ENCODE results near the gene FUT6.
"Not testable (repeated sequence)": the region's sequence is repeated elsewhere in the genome, so short reads cannot be mapped to it uniquely, and the experiment has no call there.

The FUT6 gene

GRCh38 chr19:5857203-5858081 lies 17.9 kb upstream of the FUT6 start:
- DNase-seq: no peak

DNA sequence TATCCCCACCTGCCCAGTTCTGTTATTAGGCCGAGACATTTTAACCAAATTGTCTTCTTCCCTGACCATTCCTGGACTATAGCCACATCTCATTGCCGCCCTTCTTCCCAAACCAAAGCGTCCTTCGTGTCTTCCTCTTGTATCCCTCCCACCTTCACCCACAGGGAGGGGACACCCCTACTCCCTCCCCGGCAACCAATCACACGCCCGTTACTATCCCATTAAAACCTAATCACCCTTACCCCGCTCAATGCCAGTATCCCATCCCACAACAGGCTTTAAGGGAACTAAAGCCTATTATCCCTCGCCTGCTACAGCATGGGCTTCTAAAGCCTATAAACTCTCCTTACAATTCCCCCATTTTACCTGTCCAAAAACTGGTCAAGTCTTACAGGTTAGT lies 15.6 kb upstream of the FUT6 start:
- not testable (repeated sequence) for DNase-seq

DNA sequence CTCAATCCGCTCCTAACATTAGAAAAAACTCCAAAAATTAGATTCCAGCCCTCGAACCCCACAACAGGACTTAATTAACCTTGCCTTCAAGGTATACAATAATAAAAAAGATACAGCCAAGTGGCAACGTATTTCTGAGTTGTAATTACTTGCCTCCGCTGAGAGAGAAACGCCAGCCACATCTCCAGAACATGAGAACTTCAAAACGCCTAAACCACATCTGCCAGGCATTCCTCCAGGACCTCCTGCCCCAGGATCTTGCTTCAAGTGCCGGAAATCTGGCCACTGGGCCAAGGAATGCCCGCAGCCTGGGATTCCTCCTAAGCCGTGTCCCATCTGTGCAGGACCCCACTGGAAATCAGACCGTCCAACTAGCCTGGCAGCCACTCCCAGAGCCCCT lies 14.6 kb upstream of the FUT6 start:
- not testable (repeated sequence) for DNase-seq

DNA sequence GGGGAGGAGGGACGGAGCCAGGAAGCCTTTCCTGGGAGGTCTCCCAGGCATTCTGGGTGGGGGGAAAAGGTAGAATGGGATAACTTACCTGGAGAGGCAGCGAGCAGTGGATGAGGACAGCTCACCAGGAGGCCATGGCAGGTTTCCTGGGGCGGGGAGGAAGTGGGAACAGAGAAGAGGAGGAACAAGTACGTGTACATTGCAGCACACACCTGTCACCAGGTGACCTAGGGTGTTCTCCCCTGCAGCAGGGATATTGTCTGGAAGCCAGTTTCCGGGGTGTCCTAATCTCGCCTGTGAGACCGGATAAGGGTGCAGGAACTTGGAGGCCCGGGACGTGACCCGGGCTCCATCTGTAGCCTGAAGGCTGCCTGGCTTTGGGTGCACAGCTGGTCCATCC lies 11.8 kb upstream of the FUT6 start, which contains the start of gene FUT3:
Gene FUT3 (minus strand): TSS at position 148 of the 400 bp plus-strand sequence.
- no peak for DNase-seq

DNA sequence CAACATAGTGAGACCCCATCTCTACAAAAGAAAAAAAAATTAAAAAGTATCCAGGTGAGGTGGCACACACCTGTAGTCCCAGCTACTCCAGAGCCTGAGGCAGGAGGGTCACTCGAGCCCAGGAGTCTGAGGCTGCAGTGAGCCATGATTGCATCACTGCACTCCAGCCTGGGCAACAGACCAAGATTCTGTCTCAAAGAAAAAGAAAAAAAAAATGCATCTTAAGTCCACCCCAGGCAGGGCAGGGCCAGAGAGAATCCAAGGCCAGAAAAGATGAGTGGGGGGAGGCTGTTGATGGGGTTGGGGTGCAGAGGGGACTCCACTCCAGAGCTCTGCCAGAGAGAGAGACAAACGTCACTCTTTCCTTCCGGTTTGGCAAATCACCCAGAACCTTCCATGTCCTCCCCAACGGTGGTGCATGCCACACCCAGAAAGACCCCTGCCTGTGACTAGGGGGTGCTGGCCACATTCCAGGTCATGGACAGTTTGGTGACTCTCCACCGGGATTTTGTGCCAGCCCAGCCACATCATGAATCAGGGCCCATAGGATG lies 11.3 kb upstream of the FUT6 start:
- no peak for DNase-seq

- DNase-seq: no peak
Observed at GRCh38 chr19:5850189-5850588, 10.7 kb upstream of the FUT6 start.

GRCh38 chr19:5848621-5849020 lies 9.1 kb upstream of the FUT6 start:
- DNase-seq: not testable (repeated sequence)

- not testable (repeated sequence) for DNase-seq
Observed at GRCh38 chr19:5847846-5848245, 8.3 kb upstream of the FUT6 start.

GRCh38 chr19:5844456-5845433 lies 5.2 kb upstream of the FUT6 start:
- no peak for DNase-seq

- no peak for DNase-seq
Observed at GRCh38 chr19:5843295-5843927, 3.9 kb upstream of the FUT6 start.

DNA sequence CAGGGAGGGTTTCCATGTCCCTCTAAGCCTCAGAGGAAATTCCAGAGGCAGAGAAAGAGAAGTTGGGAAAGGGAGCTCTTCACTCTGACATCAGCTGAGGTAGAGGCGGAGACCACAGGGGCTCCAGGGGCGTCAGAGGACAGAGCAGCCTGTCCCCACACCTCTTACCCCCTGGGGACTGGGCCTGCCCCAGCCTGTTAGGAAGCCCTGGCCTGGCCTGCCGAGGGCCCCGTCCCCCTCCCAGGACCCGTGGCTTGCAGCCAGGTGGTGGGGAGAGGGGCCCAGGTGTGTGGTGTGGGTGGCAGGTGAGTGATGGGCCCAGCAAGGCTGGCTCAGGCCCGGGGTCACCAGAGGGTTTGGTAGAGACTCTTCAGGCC lies 2.2 kb upstream of the FUT6 start:
- DNase-seq: not testable (repeated sequence)

DNA sequence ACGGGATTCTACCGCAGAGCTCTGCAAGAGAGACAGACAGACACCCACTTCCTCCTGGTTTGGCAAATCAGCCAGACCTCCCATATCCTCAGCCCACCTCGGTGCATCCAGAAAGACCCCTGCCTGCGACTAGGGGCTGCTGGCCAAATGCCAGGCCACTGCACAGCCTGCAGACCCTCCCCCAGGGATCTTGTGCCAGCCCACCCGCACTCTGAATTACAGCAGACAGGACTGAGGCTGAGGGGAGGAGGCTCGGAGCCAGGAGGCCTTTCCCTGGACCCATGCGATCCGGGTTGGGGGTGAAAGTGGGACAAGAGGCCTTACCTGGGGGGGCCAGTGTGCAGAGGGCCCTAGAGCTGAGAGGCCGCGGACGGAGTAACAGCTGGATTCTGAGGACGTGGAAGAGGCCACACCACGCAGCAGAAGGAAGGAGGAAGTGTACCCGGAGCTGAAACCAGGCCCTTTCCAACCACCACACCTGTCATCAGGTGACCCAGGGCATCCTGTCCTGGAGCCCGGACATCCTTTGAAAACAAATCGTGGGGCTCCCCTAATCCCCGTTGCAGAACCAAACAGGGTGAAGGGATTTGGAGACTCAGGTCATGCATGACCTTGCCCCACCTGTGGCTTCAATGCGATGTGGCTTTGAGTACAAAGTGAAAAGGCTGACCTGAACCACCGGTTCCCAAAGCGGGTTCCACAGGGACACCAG lies 993 bp downstream of the FUT6 start:
- DNase-seq: no peak

GRCh38 chr19:5837761-5838352 lies 1.6 kb downstream of the FUT6 start:
- DNase-seq: no peak

DNA sequence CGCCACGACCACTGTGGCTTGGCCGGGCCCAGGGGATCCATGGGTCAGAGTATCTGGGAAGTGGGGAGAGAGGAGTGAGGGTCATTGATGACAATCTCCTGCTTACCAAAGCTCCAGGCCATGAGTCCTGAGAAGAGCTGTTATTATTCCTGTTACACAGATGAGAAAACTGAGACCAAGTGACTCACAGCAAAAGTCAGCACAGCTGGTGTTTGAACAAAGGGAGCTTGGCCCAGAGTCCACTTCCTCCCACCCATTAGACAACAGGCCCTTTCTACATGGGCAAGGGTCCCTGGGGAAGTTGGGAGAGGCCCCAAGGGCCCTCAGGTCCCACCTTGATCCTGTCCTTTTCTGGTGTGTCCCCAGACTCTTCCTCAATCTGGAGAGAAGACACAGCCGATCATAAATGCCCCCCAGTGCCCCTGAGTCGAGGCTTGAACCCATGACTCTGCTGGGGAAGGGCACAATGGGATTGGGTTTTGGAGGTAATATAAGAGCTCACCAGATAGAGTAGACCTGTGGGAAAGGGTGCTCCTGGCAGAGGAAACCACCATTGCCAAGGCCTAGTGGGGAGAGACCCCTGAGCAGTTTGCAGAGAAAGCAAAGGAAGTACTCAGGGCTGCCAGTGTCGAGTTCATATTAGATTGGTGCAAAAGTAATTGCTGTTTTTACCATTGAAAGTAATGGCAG lies 6.8 kb downstream of the FUT6 start:
- DNase-seq: no peak

DNA sequence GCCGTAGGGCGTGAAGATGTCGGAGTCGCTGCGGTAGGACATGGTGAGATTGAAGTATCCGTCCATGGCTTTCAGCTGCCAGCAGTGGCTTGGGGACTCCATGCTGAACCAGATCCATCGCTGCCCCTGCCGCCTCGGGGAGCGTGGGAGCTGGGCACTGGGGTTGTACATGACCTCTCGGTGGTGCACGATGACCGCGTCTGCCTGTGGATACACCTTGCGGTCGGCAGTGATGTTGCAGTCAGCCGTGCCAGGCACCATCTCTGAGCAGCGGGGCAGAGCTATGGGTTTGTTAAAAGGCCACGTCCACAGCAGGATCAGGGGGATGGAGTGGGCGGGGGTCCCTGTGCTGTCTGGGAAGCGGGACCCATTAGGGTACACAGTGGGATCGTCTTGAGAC lies 7.4 kb downstream of the FUT6 start:
- no peak for DNase-seq

DNA sequence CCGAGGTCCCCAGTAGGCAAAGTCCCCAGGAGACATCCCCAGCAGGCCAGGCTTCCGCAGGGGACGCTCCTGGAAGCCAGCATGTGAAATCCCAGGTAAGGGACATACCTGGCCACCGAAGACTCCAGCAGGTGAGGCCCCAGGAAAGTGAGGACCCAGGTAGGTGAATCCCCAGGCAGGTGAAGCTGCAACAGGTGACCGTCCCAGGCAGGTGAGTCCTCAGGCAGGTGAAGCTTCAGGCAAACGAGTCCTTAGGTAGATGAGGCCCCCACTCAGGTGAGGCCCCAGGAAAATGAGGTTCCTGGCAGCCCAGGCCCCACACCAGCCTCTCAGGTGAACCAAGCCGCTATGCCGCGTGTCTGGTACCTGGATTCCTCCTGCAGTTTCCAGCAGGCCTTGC lies 8.3 kb downstream of the FUT6 start:
- DNase-seq: no peak

DNA sequence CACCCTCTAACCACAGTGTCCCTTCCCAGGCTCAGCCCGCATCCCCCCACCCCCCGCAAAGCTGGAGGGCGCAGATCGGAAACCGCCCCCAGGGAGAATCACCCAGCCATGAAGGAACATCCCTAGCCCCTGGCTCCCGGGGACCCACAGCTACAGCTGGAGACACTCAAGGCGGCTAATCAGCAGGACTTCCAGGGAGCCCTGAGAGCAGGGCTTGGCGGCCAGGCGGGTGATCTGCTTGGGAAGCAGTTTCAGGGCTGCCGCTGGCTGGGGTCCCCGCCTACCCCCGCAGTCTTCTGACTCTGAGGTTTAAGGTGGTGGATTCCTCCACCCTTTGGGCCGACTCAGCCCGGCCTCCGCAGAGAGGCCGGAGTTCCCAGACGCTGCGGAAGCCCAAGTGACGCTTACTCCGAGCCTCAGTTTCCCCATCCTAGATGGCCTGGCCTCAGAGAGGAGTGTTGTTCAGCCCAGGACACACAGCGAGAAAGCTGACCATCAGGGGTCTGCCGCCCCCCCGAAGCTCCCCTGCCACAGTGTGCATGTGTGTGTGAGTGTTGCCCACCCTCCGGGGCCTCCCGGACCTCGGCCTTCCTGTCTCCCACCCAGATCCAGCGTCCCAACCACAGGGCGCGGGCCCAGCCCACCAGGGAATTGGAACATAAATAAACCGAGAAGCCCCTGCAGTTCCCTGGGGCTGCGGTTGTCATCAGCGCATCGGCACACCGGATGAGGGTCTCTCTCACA lies 9.8 kb downstream of the FUT6 start:
- DNase-seq: no peak

- no peak for DNase-seq
Observed at GRCh38 chr19:5828661-5829566, 10.6 kb downstream of the FUT6 start.

Measured in AML-193 (cell line).